ENCODE data around the gene P2RY10.
"Not testable (repeated sequence)": the region's sequence is repeated elsewhere in the genome, so short reads cannot be mapped to it uniquely, and the experiment has no call there.

The P2RY10 gene

DNA sequence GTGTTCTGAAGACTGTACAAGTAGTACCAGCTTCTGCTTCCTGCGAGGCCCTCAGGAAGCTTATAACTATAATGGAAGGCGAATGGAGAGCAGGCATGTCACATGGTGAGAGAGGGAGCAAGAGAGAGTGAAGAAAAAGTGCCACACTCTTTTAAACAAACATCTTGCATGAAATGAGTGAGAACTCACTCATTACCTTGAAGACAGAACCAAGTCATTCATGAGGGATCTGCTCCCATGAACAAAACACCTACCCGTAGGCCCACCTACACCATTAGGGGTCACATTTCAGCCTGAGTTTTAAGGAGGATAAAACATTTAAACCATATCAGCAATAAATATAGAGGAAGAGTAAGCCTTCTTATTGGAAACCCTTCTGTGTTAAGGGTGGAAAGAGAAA is 19.4 kb downstream of the P2RY10 start:
- no peak for DNase-seq (ENCODE audit: low read depth)
- no peak overlapping the region for H3K4me3 ChIP-seq (ENCODE audit: low read length)
- TF ChIP-seq, protein P1, sequence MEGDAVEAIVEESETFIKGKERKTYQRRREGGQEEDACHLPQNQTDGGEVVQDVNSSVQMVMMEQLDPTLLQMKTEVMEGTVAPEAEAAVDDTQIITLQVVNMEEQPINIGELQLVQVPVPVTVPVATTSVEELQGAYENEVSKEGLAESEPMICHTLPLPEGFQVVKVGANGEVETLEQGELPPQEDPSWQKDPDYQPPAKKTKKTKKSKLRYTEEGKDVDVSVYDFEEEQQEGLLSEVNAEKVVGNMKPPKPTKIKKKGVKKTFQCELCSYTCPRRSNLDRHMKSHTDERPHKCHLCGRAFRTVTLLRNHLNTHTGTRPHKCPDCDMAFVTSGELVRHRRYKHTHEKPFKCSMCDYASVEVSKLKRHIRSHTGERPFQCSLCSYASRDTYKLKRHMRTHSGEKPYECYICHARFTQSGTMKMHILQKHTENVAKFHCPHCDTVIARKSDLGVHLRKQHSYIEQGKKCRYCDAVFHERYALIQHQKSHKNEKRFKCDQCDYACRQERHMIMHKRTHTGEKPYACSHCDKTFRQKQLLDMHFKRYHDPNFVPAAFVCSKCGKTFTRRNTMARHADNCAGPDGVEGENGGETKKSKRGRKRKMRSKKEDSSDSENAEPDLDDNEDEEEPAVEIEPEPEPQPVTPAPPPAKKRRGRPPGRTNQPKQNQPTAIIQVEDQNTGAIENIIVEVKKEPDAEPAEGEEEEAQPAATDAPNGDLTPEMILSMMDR (IDR thresholded peaks at IDR 0.05; ENCODE audit: insufficient read depth, low read depth, low read length, missing control alignments): no peak

DNA sequence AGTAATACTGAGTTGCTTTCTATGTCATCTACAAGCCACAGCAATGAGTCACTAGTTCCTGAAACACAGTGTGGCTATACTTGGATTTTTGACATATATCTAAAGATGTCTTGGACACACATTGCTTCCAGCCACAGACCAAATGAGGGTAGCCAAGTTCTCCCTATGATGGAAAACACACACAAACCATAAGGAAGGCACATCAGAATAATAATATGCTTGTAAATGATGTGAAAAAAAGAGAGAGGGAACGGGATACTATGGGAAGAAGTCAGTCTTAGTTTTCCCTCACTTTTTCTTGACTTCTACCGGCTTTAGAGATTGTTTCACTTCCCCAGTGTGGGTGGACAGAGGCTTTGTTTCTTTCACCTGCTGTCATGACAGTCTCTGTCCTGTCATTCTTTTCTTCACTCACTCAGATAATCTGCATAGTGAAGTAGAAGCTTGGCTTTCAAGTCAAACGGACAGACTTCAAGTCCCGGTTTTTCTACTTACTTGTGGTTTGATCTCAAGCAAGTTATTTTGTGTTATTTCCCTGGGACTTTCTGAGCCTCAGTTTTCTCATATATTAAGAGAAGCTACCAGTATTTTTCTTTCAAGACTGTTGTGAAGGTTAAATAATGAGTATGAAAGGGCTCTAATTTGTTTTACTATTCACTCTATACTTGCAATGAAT is 34.7 kb downstream of the P2RY10 start:
- TF ChIP-seq, protein P1 (IDR thresholded peaks at IDR 0.05; ENCODE audit: insufficient read depth, low read depth, low read length, missing control alignments): no peak
- no peak for DNase-seq (ENCODE audit: low read depth)
- H3K4me3 ChIP-seq (ENCODE audit: low read length): no peak overlapping the region

DNA sequence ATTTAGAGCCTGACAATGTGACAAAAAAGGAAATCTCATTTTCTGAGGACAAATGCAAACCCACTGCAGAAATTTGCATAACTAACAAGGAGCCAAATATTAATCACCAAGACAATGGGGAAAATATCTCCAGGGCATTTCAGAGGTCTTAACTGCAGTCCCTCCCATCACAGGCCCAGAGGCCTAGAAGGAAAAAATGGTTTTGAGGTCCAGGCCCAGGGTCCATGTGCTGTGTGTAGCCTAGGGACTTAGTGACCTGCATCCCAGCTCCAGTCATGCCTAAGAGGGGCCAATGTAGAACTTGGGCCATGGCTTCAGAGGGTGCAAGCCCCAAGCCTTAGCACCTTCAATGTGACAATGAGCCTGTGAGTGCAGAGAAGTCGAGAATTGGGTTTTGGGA is 44.2 kb downstream of the P2RY10 start:
- DNase-seq (ENCODE audit: low read depth): no peak

DNA sequence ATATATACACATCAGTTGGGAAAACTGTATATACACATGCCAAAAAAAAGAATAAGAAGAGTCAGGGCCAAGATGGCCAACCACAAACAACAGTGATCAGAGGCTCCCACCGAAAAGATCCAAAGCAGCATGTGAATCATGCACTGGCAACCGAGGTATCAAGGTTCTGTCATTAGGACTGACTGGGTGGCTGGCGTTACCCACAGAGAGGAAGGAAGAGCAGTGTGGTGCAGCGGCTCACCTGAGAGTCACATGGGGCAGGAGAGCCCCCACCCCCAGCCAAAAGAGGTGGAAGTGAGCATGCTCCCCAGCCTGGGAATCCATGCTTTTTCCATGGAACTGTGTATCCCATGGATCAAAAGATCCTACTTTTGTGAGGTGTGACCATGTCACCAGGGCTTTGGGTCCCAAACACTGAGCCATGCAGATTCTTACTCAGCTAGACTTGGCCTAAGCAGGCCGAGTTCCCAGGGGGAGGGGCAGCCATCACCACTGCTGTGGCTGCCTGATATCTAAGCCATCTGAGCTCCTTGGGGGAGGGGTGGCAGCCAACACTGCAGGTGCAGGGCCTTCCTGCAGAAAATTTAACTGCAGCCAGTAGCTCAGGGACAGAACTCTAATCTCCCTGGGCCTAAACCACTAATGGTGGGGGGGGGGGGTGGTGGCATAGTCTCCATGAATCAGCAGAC is 52.8 kb downstream of the P2RY10 start:
- no peak for DNase-seq (ENCODE audit: low read depth)
- TF ChIP-seq, protein P1 (IDR thresholded peaks at IDR 0.05; ENCODE audit: insufficient read depth, low read depth, low read length, missing control alignments): no peak
- H3K4me3 ChIP-seq (ENCODE audit: low read length): no peak overlapping the region

More for the DNA sequence above, 44.2 kb downstream of the P2RY10 start:
- TF ChIP-seq, protein P1 (IDR thresholded peaks at IDR 0.05; ENCODE audit: insufficient read depth, low read depth, low read length, missing control alignments): no peak
- no peak overlapping the region for H3K4me3 ChIP-seq (ENCODE audit: low read length)

DNA sequence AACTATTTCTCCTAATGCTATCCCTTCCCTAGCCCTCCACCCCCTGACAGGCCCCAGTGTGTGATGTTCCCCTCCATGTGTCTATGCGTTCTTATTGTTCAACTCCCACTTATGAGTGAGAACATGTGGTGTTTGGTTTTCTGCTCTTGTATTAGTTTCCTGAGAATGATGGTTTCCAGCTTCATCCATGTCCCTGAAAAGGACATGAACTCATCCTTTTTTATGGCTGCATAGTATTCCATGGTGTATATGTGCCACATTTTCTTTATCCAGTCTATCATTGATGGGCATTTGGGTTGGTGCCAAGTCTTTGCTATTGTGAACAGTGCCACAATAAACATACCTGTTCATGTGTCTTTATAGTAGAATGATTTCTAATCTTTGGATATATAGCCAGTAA is 62.3 kb downstream of the P2RY10 start:
- not testable (repeated sequence) for H3K4me3 ChIP-seq (ENCODE audit: low read length); DNase-seq (ENCODE audit: low read depth)
